T-helper 1 cell (primary cell): ENCODE results near the gene SUFU.
A peak's percentile ranks its signal among the peaks of the same experiment; 100 is the strongest.

Experiments
- DNase-seq, 5 donors: peaks; one replicate each; pipeline ENCODE4 v3.0.0-alpha.2; 2012 to 2020

SUFU gene

DNA sequence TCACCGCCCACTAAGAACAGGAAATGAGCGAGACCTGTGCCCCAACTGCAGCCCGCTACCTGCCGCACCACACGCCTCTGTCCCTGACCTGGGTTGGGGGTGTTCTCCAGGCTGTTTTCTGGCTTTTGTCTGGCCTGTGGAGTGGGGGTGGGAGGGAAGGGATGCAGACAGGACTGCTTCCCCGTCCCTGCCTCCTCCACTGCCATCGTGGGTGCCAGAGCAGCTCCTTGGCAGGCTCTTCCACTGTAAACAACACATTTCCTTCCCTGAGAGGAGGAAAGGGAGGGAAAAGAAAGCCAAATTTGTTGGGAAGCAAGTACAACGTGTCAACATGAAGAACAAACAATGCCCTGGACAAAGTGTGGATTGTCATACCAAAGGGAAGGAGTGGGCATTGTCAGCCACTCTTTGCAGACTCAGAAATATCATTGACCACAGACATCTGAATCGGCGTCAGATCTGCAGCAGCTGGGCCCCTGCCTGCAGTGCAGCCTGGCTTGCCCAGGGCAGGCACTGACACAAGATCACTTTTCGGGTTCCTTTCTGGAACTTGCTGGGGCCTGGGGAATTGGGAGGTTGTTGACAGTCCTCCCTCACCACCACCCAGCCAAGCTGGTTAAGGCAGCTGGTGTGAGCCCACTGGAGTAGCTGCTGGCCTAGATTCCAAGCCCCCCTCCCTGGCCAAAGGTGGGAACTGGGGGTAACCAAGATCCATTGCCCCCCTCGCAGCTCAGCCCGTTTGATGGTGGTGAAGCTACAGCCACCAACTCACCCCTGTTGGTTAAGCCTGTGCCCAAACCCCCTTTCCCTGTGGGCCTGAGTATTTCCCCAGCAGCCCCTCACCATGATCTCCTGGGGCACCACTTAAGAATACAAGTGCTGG is 117.9 kb downstream of the SUFU start:
- no peak for DNase-seq

DNA sequence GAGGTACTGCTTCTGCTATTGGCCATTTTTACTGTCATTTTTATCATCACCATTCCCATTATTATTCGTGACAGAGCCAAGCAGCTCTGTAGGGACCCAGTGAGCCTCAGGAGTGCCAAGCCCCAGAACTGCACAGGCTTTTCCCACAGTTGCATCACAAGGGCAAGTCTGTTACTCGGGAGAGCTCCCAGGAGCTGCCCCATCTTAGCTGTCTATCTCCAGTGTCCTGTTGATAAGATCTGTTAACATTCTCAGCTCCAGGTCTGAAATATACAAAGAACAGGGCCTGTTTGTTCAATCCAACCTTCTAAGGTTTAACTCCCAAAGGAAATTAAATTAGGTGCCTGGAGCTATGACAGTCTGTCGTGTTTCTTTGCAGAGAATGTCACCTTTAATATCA is 120.3 kb downstream of the SUFU start:
- DNase-seq = no peak

DNA sequence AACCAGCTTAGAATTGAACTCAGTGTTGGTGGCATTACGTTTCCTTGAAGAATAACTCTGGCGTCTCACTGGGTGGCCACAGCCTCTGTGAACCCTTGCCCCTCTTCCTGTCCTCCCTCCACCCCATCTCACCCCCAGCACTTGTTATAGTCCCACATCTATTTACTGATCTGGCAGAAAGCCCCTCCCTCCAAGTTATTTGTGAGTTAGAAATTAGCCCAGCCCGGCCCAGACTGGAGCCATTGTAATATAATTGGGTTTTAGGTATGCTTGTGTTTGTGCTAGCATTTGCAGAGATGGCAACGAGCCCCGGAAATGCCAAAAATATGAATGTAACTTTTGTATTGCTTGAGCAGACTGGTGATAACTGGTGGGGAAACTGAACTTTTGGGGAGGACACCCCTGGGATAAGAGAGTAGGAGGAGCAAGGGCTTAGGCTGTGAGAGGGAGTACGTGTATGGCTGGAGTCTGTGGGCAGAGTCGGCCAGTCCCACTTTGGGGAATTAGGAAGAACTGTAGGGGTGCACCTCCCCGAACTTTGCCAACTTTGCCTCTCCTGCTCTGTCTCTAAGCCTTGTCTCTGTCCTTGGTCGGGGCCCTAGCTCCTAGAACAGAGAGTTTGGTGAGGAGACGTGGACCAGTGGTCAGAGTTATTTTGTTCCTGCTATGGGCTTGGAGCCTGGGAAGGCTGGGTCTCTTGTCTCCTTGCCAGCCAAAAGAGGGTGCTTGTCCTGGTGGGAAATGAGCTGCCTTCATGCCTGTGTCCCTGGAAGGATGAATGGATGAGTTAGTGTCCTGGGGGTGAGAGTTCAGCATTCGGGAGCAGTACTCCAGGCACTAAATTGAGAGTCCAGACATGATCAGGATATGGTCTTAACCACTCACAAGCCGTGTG is 121.2 kb downstream of the SUFU start:
- no peak for DNase-seq

DNA sequence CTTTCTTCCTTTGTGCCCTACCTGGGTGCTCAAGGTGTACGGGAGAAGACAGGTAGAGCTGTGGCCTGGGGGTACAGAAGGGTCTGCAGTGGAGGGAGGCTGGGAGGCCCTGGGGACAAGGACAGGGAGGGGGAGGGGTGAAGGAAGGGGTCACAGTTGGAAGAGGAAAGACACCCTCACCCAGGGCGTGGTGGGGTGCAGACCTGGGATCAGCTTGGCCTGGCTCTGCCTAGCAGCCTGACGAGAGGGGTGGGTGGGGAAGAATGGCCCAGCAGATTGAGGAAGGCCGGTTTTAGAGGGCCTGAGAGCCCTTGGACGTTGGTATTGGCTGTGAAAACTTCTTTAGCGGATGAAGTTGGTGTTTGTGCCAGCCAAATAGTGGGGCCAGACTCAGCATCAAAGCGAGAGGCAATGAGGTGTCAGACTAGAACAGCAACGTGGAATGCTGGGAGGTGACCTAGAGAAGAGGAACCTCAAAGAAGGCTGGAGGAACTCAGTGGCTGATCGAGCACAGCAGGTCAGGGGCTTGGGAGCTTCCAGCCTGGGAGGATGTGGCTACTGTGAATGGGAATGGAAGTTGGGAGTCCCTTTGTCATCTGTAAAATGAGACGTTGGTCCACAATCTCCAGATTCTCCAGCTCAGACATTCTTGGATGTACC is 122.4 kb downstream of the SUFU start:
- DNase-seq = no peak

DNA sequence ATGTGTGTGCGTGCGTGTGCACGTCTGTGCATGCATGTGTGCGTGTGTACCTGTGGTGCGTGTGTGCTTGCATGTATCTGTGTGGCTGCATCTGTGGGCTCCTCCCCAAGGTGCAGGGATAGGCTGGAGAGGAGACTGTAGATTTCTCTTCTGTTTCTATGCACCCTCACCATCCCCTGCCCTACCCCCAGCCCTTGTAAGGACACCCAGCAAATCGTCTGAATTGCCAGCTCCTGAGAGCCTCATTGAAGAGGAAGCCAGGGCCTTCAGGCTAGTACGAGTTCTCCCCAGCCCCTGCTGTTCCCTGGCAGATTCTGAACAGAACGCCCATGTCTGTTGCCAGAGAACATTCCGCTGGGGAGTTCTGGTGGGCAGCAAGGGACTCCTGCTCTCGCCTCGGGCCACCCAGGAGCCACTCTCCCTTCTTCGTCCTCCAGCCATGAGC is 123.5 kb downstream of the SUFU start:
- no peak for DNase-seq

DNA sequence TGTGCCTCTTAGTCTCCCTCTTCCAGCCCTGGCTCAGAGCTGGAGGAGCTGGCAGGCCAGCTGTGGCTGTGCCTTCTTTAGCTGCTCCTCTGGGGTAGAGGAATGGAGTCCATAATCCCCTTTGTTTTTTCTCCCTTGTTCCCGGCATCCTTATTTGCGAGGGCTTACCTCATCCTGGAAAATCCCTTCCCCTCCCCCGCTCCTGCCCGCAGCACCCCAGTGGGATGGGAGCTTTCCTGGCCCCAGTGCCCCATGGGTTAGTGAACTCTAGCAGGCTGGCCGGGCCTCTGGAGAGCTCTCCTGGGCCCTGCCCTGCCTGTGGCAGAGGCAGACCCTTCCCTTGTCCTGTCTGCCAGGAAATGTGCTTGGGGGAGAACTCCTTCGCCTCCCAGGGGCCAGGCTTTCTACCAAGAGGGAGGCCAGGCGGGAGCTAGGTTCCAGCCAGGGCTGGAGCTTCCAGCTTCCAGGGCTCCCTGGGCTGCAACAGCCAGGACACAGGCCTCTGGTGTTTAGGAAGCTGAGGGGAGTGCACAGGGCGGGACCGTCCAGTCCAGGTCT is 124.0 kb downstream of the SUFU start:
- DNase-seq = no peak

DNA sequence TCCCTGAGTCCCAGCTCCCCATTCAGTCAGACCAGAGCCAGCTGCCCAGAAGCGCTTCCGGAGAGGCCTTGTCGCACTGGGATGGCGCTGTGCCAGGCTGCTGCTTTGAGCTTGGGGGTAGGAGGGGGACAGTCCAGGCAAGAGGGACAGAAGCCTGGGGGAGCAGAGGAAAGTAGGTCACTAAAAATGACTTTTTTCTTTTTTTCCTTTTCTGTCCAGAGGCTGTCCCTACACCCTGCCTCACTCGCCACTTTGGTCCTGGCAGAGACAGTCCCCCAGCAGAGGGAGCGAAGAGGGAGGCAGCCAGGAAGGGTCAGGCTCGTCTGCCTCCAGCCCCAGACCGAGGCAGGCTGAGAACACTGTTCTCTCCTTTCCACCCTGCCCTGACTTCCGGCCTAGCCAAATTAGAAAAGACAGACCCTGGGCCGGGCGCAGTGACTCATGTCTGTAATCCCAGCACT is 124.7 kb downstream of the SUFU start:
- no peak for DNase-seq

DNA sequence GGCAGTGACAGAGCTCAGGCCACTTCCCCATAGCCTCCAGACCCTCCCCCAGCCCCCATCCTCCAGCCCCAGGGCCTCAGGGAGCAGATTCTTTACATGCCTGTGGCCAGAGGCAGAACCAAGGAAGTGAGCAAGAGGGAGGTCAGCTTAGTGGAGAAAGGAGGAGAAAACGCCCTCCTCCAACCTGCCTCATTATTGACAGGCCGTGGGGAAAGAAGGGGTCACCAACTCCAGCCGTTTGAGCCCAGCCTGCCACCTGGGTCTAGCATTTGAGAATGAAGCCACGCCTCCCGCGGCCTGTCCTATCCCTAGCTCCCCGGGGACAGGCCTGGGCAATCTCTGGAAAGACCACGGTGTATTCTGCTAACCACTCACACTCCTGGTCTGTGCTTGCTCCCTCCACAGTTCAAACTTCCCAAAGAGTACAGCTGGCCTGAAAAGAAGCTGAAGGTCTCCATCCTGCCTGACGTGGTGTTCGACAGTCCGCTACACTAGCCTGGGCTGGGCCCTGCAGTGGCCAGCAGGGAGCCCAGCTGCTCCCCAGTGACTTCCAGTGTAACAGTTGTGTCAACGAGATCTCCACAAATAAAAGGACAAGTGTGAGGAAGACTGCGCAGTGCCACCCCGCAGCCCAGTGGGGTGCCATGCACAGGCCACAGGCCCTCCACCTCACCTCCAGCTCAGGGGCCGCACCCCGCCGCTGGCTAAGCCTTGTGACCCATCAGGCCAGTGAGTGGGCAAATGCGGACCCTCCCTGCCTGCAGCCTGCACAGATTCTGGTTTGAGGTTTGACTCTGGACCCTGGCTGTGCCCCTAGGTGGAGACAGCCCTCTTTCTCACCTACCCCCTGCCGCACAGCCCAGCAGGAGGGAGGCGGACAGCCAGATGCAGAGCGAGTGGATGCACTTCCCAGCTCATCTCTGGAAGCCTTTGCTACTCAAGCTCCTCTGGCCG is 126.2 kb downstream of the SUFU start:
- DNase-seq = no peak

DNA sequence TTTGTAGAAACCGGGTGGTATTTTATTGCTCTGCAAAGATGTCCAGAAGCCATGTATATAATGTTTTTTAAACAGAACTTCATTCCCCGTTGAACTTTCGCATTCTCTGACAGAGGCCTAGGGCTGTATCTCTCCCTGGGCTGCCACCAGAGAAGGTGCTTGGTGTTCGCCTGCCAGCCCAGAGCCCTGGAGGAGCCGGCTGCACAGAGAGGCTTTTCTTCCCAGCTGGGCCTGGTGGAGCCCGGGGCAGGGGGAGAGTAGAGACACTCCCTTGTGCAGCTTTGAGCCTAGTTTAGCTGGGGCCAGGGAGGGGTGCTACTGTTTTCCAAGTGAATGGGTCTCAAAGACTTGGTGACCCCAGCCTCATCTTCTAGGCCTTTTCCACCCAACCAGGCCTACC is 126.9 kb downstream of the SUFU start:
- DNase-seq = no peak

DNA sequence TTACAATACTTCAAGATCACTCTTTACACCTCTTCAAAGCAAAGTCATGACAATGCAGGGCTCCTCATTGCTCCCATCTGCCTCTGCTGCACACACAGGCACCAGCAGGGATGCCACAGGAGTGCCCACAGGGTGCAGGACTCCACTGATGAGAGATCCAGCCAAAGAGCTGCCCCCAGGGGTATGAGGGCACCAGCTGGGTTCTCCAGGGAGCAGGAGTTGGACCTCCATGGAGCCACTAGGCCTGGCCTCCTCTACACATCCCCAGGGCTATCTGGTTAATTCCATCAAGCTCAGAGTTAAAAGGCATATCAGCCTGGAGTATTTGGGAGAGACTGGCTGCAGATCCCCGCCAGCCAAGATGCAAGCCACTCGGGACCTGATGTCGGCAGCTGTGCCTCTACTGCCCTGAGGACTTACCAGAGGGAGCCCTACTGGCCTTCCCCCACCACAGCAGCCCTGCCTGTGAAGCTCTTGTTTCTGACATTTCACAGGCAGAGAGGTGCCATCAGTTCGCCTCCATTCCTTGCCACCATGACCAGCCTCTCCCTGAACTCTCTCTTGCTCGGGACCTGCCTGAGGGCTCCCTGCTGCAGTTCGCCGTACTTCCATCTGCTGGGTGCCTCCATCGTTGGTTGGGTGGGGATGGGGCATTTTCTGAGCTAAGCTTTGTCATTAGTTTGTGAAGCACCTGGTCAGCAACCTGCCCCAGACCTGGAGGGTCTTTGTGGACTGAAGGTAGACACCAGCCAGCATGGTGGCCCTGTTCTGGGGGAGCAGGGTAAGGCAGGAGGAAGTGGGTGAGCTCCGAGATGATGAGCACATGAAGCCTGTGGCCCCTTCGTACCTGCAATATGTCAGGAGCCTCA is 128.0 kb downstream of the SUFU start:
- no peak for DNase-seq

DNA sequence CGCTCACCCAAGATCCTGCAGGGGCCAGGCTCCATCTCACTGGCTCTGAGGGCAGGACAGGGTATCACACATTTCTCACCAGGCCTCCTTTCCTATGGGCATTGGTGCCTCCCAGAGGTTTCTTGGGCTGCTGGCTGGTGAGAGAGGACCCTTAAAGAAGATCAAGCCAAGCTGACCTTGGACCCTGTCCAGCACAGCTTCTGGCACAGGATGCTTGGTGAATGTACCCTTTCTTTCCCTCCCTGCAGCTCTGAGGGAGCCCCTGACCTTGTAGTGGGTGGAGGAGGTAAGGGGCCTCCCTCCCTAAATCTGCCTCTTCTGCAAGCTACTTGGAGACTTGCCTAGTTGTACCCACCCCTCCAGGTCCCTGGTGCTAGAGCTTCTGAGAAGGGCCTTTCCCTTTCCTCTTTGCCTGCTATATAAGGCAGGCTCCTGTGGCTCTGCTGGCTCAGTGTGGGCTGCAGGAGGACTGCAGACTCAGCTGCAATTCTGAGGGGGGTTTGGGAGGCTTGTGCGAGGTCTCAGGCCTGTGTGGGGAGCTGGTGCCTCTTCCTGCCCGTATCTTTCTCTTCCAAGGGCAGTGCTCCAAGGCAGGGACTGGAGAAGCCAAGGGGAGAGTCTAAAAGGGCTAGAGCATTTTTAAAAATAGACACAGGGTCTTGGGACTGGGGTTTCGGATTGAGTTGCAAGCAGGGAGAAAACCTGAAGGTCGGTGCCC is 128.8 kb downstream of the SUFU start:
- no peak for DNase-seq

DNA sequence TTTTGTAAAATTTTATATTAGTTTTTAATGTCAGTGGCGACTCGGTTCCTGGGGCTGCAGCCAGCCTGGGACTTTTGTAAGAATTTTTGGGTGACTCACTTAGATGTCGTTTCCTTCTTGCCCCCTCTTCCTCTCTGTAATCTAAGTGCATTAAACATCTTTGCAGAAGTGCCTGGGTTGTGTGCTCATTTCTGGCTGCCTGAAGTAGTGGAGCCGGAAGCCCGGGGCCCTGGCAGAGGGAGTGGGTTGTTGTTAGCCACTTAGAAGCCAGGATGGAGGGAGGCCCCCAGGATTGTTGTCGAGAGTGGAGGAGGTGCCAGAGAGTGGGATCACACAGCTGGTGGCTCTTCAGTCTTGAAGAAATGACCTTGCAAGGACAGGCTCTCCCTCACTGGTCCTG is 129.5 kb downstream of the SUFU start:
- peak in 1 of 5 donors; percentile 50 for DNase-seq

DNA sequence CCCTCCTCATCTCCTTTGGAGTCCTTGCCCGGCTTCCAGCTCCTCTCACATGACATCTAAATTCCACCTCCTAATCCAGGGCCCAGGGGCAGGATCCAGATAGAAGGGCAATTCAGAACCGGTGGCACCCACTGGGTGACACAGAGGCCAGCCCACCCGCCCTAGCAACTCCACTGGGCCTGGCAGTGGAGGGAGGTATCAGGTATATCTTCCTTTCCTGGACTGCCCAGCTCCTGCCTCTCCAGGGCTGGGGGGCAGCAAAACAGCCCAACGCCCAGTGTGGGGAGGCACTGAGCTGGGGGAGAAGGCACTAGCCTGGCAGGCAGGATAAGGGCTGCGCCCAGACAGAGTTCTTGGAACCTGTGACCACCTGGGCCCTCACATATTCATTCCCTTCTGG is 130.1 kb downstream of the SUFU start:
- DNase-seq = no peak

DNA sequence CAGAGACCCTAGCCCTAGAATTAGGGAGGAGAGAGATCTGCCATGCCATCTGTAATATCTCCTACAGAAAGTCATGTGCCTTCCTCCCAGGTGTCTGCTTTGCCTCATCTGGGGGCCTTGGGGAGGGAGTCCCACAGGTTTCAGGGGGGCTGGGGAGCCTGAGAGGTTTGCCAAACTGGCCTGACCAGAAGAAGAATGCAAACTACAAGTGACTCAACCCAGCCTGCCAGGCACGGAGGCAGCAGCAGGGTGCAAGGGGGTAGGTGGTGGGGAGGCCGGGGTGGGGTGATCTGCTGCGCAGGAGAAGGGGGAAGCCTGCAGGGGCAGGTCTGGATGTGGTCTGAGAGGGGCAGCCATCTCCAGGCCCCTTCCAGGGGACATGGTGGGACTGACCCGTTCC is 130.9 kb downstream of the SUFU start:
- DNase-seq = no peak

DNA sequence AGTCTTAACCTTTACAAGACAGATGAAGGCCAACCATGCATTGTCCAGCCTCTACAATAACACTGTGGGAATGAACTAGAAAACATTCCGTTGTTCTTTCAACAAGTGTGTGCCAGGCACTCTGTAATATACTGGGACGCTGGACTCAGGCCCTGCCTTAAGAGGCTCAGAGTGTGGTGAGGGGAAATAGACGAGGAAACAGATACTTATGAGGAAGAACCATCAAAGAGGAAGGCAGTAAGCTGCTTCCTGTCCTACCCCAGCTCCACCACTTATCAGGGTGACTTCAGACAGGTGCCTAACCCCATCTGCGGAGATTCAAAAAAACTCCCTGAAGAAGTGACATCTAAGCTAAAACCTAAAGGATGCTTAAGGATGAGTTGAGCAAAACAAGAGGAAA is 131.6 kb downstream of the SUFU start:
- DNase-seq = peak in 1 of 5 donors; percentile 20

DNA sequence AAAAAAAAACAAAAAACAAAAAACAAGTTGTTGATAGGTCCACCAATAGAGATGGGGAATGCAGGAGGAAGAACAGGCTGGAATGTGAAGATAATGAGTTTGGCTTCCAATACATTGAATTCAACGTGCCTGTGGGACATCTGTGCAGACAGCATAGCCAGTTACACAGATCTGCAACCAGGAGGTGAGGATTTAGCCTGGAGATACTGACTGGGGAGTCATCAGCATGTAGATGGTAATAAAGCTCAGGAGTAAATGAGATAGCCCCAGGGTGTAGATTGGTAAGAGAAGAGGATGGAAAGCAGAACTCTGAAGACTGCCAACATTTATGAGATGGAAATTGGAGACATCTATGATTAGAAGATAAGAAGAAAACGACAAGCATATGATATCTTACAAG is 135.8 kb downstream of the SUFU start:
- DNase-seq = no peak

DNA sequence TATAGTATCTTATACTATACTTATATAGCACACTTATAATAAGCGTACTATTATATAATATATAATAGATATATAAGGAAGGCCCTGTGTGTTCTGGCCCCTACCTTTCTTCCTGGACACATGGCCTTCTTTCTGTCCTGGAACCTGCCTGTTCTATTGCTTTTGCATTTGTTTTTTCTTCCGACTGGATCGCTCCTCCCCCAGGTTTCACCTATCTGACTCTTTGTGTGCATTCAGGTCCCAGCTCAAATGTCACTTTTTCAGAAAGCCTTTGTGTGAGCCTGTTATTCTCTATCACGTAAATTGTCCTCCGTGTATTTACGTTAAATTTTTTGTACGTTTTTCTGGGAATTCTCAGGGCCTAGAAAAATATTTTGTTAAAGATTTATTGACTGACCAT is 137.6 kb downstream of the SUFU start:
- DNase-seq = no peak

DNA sequence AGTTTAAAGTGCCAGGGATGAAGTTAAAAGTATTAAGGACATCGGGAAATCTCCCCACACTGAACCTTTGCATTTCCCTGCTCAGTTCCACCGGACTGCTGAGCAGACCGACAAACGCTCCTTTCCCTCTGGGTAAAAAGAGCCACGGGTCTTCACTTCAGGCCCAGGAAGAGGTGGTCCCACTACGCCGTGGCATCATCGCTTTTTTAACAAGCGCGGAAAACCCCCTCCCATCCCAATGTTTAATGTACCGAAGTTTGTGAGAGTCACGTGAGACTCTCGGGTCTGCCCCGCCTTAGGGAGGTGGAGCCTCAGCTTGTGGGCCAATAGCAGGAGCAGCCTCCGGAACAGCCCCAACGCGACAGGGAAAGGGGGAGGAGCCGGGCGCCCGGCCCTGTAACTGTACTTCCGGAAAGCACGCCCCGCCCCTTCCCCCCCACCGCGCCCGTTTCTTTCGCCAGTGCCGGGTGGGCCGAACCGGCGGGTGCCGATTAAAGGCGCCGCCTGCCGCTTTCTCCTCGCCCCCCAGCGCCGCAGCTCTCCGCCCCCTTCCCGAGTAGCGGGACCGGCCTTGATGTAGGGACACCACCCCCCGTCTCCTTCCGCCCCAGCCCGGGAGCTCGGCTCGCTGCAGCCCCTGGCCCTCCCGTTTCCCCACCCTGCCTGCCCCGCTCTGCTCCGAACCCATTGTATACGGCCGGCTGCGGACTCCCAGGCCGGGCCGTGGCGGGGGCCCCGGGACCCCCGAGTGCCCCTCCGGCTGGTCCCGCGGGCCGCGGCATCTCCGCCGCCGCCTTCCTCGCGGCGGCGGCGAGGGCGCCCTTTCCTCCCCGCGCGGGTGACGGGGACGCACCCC is 138.3 kb downstream of the SUFU start:
- peak; percentile 97 to 98 (median 98) for DNase-seq
